Left lung (tissue), 10 donors: ENCODE results near the gene WSB2. TPM values are rescaled to one million over a fixed set of nuclear protein-coding genes. Genes with fewer than 3 reads are reported as not detected.
A peak's percentile ranks its signal among the peaks of the same experiment; 100 is the strongest.

Experiments
- ATAC-seq: fragments of 200-7000 bp; cut with Tn5 transposase; one replicate; pipeline ENCODE4 v1.9.1; 2020; ENCODE audit warnings: moderate library complexity
- DNase-seq, 4 donors: peaks; one replicate each; pipeline ENCODE4 v3.0.0-alpha.2; 2013 to 2020
- H3K27ac ChIP-seq, 2 donors: fragments of 200-600 bp; sonication (generic) in 1 of 2; one replicate each; pipeline versions ENCODE4 v1.5.0 to v1.8.0; 2020 to 2021
- H3K27me3 ChIP-seq, 2 donors: fragments of 200-600 bp; sonication (generic) in 1 of 2; one replicate each; pipeline versions ENCODE4 v1.5.0 to v1.8.0; 2020 to 2021
- H3K36me3 ChIP-seq, 2 donors: fragments of 200-600 bp; sonication (generic) in 1 of 2; one replicate each; pipeline versions ENCODE4 v1.5.0 to v1.8.0; 2020 to 2021
- H3K4me1 ChIP-seq, 2 donors: fragments of 200-600 bp; one replicate each; pipeline ENCODE4 v1.8.0; 2021
- H3K4me3 ChIP-seq, 2 donors: fragments of 200-600 bp; sonication (generic) in 1 of 2; one replicate each; pipeline versions ENCODE4 v1.5.0 to v1.8.0; 2020 to 2021; ENCODE audit warnings: mild to moderate bottlenecking in 1 of 2
- H3K9me3 ChIP-seq, 2 donors: fragments of 200-600 bp; sonication (generic) in 1 of 2; one replicate each; pipeline versions ENCODE4 v1.5.0 to v1.8.0; 2020 to 2021
- CTCF ChIP-seq, 2 donors: fragments of 200-600 bp; sonication (generic) in 1 of 2; IDR thresholded peaks; one replicate each; pipeline versions ENCODE4 v1.5.0 to v1.8.0; 2021; ENCODE audit warnings: antibody characterized with exemption in 2 of 2
- intact Hi-C, 2 donors: fragments of 100-400 bp; cut with DNase I; formaldehyde crosslinking; loops; one replicate each; pipeline versions ENCODE4 v1.11.2 to v1.14.2; 2022
- polyA plus RNA-seq, 6 donors: library from polyadenylated mRNA; unstranded; fragments of 120-200 nt; gene quantifications; one replicate each; pipeline ENCODE4 v1.2.1, GENCODE V29; 2013; ENCODE audit not compliant: insufficient read length in 6 of 6
- total RNA-seq, 2 donors: library from RNA; stranded (reverse); fragmentation: NEBNext Ultra II Directional; extraction: Animal tissue kit (Norgen Biotek cat#: 25700); gene quantifications; one replicate each; pipeline ENCODE4 v1.2.1, GENCODE V29; 2021
- donor health status: DM: no; HTN: yes; CAD: no.
- donor health status: DM: no; HTN: no; CAD: no.

WSB2 gene
- total and polyA plus RNA-seq, 8 donors = 52.7 to 129 (median 55.0) TPM

GRCh38 chr12:118073768-118074167, 12.8 kb upstream of the WSB2 start:
- intact Hi-C loops = no loop called here
- Histone ChIP-seq H3K4me1 (peaks cover 0 to 6% of the 10 kb centered on the region in 2 donors), H3K27ac (no peak overlapping the region), H3K9me3 (peaks cover 0 to 1% of the 10 kb centered on the region in 2 donors), H3K4me3 (no peak overlapping the region), H3K27me3 (no peaks in the 10 kb centered on the region), H3K36me3 (peaks cover 0 to 24% of the 10 kb centered on the region in 2 donors)
- no peak for DNase-seq
- TF ChIP-seq CTCF (IDR thresholded peaks at IDR 0.05) = no peak
- ATAC-seq = no peak

- no peak overlapping the region for H3K4me3 ChIP-seq
- peaks cover 0 to 7% of the 10 kb centered on the region in 2 donors for H3K36me3 ChIP-seq
- H3K27ac ChIP-seq = no peak overlapping the region
- ATAC-seq = no peak
- peaks cover 0 to 11% of the 10 kb centered on the region in 2 donors for H3K4me1 ChIP-seq
- DNase-seq = no peak
- no peak for TF ChIP-seq CTCF (IDR thresholded peaks at IDR 0.05)
- H3K9me3 ChIP-seq = no peaks in the 10 kb centered on the region
- intact Hi-C loops = no loop called here
- no peaks in the 10 kb centered on the region for H3K27me3 ChIP-seq
Observed at GRCh38 chr12:118070650-118071049, 9.7 kb upstream of the WSB2 start.

- no peak for ATAC-seq
- H3K27ac ChIP-seq = no peak overlapping the region
- H3K9me3 ChIP-seq = no peaks in the 10 kb centered on the region
- H3K27me3 ChIP-seq = no peaks in the 10 kb centered on the region
- TF ChIP-seq CTCF (IDR thresholded peaks at IDR 0.05) = no peak
- peaks cover 0 to 7% of the 10 kb centered on the region in 2 donors for H3K36me3 ChIP-seq
- H3K4me1 ChIP-seq = peaks cover 0 to 31% of the 10 kb centered on the region in 2 donors
- H3K4me3 ChIP-seq = no peak overlapping the region
- DNase-seq = no peak
- intact Hi-C loops = no loop called here
Observed at GRCh38 chr12:118068445-118068844, 7.5 kb upstream of the WSB2 start.

- no peaks in the 10 kb centered on the region for H3K9me3 ChIP-seq
- H3K27ac ChIP-seq = peak overlapping the region; percentile 19 to 59
- intact Hi-C loops = no loop called here
- TF ChIP-seq CTCF (IDR thresholded peaks at IDR 0.05) = no peak
- no peaks in the 10 kb centered on the region for H3K27me3 ChIP-seq
- peaks cover 0 to 40% of the 10 kb centered on the region in 2 donors for H3K4me1 ChIP-seq
- DNase-seq (no peak), ATAC-seq (no peak)
- H3K4me3 ChIP-seq = no peak overlapping the region
- H3K36me3 ChIP-seq = no peaks in the 10 kb centered on the region
Observed at GRCh38 chr12:118065380-118065779, 4.4 kb upstream of the WSB2 start.

GRCh38 chr12:118064608-118065007, 3.6 kb upstream of the WSB2 start:
- Histone ChIP-seq H3K4me1 (peaks cover 0 to 44% of the 10 kb centered on the region in 2 donors), H3K27ac (peak overlapping the region; percentile 19 to 59), H3K4me3 (no peak overlapping the region), H3K9me3 (no peaks in the 10 kb centered on the region), H3K36me3 (no peaks in the 10 kb centered on the region), H3K27me3 (no peaks in the 10 kb centered on the region)
- DNase-seq (no peak), ATAC-seq (no peak)
- intact Hi-C loops = no loop called here
- no peak for TF ChIP-seq CTCF (IDR thresholded peaks at IDR 0.05)
